Measurements from ENCODE around the gene ACAP1. TPM values are rescaled to one million over a fixed set of nuclear protein-coding genes. Genes with fewer than 3 reads are reported as not detected.

Gene ACAP1
- total RNA-seq, 2 donors from 2014 or later = 690 to 708 TPM

DNA sequence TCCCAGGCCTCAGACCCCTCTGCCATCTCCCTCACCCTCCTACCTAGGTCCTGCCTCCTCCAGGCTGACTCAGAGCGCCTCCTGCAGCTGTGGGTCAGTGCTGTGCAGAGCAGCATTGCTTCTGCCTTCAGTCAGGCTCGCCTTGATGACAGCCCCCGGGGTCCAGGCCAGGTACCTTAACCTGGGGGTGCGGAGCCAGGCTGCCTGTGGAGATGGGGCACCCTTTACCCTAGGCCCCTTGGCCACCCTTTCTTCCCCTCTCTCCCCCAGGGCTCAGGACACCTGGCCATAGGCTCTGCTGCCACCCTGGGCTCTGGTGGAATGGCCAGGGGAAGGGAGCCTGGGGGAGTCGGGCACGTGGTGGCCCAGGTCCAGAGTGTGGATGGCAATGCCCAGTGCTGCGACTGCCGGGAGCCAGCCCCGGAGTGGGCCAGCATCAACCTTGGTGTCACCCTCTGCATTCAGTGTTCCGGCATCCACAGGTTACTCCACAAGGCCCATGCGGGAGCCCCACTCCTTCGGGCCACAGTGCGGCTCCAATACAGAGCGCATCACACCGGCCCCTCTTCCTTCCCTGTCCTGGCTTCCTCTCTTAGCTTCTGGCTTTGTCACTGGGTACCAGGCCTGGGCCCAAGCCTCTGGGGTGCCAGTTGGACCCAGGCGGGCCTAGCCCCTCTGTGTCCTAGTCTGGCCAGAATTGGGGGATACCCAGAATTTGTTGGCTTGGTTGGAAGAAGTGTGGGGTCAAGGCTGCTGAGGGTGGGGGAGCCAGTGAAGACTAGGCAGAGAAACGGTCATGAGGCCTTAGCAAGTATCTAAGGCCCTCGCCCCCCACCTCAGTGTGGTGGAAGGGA lies 10.7 kb downstream of the ACAP1 start:
- Mint-ChIP-seq H3K9me3 (no peaks in the 10 kb centered on the region), H3K27me3 (ENCODE audit: low read depth) (no peaks in the 10 kb centered on the region), H3K4me1 (ENCODE audit: low read depth) (peaks cover 28% of the 10 kb centered on the region), H3K4me3 (no peak overlapping the region), H3K27ac (no peak overlapping the region), H3K36me3 (ENCODE audit: insufficient read depth in 2 of 2) (peaks cover 3 to 12% of the 10 kb centered on the region in 2 donors)
- DNase-seq (no peak), ATAC-seq (replicated peaks in 1 of 2) (no peak)

GRCh38 chr17:7347630-7348477 lies 11.5 kb downstream of the ACAP1 start:
- H3K9me3 Mint-ChIP-seq = no peaks in the 10 kb centered on the region
- peaks cover 4 to 12% of the 10 kb centered on the region in 2 donors for H3K36me3 Mint-ChIP-seq (ENCODE audit: insufficient read depth in 2 of 2)
- ATAC-seq (replicated peaks in 1 of 2) (no peak), DNase-seq (no peak)
- H3K27me3 Mint-ChIP-seq (ENCODE audit: low read depth) = no peaks in the 10 kb centered on the region
- H3K4me1 Mint-ChIP-seq (ENCODE audit: low read depth) = peaks cover 34% of the 10 kb centered on the region
- peak overlapping the region; percentile 44 for H3K27ac Mint-ChIP-seq
- no peak overlapping the region for H3K4me3 Mint-ChIP-seq

DNA sequence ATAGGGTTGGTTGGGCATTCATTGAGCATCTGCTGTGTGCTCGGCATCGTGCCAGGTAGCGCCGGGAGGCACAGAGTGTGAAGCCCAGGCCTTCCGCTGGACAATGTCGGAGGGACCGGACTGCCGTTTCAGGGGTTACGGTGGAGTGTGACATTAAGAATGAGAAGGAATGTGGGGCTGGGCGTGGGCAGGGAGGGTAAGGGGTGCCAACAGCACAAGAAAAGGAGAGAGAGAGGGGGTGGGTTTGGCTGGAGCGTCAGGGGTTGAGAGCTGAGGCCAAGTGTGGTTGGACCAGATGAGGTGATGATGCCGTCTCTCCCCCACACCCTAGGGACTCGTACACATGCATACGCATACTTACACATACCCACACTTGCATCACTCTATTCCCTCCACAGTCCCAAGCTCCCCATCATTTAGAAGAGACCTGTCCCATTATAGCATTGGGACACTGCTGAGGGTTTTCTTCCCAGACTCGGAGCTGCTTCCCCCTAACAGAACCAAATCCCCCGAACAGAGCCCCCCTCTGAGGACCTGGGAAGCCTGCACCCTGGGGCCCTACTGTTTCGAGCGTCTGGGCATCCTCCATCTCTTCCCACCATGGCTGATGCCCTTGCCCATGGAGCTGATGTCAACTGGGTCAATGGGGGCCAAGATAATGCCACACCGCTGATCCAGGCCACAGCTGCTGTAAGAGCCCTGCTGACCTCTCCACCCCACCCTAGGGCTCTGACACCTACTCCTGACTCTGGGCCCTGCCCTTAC lies 12.3 kb downstream of the ACAP1 start:
- H3K36me3 Mint-ChIP-seq (ENCODE audit: insufficient read depth in 2 of 2) = peaks cover 4 to 11% of the 10 kb centered on the region in 2 donors
- no peak overlapping the region for H3K27ac Mint-ChIP-seq
- no peaks in the 10 kb centered on the region for H3K27me3 Mint-ChIP-seq (ENCODE audit: low read depth)
- DNase-seq (no peak), ATAC-seq (replicated peaks in 1 of 2) (no peak)
- peak overlapping the region in 1 of 2 donors; percentile 15 for H3K4me3 Mint-ChIP-seq
- H3K9me3 Mint-ChIP-seq = no peaks in the 10 kb centered on the region
- peaks cover 37% of the 10 kb centered on the region for H3K4me1 Mint-ChIP-seq (ENCODE audit: low read depth)

DNA sequence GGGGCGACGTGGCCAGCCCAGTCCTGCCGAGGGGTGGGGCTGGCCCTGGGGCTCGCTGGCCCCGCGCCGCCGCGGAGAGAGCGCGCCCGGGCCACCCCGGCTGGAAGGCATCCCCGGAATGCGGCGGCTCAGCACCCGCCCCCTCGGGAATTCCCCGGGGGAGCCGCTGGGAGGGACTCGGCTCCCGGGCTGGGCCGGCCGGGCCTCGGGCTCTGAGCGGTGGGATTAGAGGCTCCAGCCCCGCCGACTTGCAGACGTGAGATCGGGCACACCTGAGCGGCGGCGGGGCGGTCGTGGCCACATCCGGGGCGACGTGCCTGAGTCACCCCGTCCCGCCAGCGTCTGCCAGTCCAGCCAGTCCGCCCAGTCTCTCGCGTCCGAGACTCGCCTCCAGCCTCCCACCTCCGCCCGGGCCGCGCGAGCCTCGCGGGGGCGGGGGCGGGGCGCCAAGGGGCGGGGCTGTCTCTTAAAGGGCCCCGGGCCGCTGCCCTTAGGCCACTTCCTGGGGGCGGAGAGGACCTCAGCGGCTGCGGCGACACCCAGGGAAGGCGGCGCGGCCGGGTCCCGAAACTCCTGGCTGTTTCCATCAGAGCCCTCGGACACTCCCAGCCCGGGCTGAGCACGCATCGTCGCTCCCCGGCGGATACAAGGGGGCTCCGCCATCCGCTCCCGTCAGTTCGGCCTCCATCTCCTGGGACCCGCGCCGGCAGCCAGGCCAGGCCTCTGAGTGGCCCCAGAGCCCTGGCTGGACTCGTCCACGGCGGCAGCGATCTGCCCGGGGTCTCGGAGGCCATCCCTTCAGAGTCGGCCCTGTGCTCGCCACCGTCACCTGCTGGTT lies 15.6 kb downstream of the ACAP1 start, which contains the start of gene KCTD11:
Gene KCTD11, plus strand, starts transcription at position 498 of the 838 bp plus-strand sequence.
- DNase-seq (peak; percentile 88), ATAC-seq (replicated peaks in 1 of 2) (peak; percentile 73 to 78)
- Mint-ChIP-seq H3K4me1 (ENCODE audit: low read depth) (peaks cover 53% of the 10 kb centered on the region), H3K4me3 (peak within 1 kb of the TSS; percentile 84 to 93), H3K9me3 (no peaks in the 10 kb centered on the region), H3K27me3 (ENCODE audit: low read depth) (peaks cover 4% of the 10 kb centered on the region), H3K27ac (peak within 1 kb of the TSS; percentile 94), H3K36me3 (ENCODE audit: insufficient read depth in 2 of 2) (peaks cover 4 to 5% of the 10 kb centered on the region in 2 donors)

DNA sequence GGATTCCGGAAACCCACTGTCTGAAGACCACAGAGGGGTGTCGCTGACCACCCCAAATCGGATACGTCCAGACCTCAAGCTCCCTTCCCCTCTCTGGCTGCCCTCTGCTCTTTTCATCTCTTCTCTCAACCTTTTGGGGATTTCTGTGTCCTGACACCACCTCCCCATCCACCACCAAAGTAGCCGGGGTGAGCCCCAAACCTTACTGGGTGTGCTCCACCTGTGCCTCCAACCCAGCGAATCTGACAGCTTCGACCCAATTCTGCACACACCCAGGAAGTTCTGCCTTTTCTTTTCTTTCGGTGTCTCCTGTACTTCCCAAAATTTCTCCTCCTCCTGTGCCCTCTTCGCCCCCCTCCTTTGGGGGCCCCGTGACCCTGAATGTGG lies 16.2 kb downstream of the ACAP1 start:
- DNase-seq = no peak
- Mint-ChIP-seq H3K27me3 (ENCODE audit: low read depth) (peaks cover 6% of the 10 kb centered on the region), H3K4me3 (peak overlapping the region; percentile 84 to 93), H3K9me3 (no peaks in the 10 kb centered on the region), H3K4me1 (ENCODE audit: low read depth) (peaks cover 53% of the 10 kb centered on the region), H3K36me3 (ENCODE audit: insufficient read depth in 2 of 2) (peaks cover 4 to 5% of the 10 kb centered on the region in 2 donors), H3K27ac (peak overlapping the region; percentile 94)
- ATAC-seq (replicated peaks in 1 of 2) = no peak

GRCh38 chr17:7352910-7353635 lies 16.7 kb downstream of the ACAP1 start:
- no peak for DNase-seq
- peak overlapping the region; percentile 84 to 93 for H3K4me3 Mint-ChIP-seq
- no peaks in the 10 kb centered on the region for H3K9me3 Mint-ChIP-seq
- H3K27me3 Mint-ChIP-seq (ENCODE audit: low read depth) = peaks cover 6% of the 10 kb centered on the region
- peaks cover 53% of the 10 kb centered on the region for H3K4me1 Mint-ChIP-seq (ENCODE audit: low read depth)
- peak overlapping the region; percentile 94 for H3K27ac Mint-ChIP-seq
- ATAC-seq (replicated peaks in 1 of 2) = no peak
- peaks cover 4 to 5% of the 10 kb centered on the region in 2 donors for H3K36me3 Mint-ChIP-seq (ENCODE audit: insufficient read depth in 2 of 2)

DNA sequence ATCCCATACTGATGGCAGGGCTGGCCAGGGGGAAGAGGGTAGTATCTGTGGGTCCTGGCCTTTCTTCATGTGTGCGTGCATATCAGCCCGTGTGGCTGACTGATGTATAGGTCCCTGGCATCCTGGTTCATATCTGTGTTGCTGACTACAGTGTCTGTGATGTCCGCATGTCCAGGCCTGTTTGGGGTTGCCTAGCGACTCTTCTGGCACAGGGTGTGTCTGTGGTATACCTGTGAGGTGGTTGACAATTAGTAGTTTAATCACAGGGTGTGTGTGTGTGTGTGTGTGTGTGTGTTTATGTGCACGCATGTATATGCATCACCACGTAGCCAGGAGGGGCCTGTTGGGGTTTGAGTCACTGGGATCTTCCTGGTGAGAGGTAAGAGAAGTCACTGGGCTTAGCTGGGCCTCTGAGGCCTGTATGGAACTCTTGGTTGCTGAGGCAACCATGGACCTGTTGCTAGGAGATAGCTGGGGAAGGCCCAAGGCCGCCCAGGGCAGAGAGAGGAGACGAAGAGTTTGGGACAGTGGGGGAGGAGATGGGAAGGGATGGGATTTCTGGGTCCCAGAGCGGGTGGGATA lies 18.0 kb downstream of the ACAP1 start:
- Mint-ChIP-seq H3K36me3 (ENCODE audit: insufficient read depth in 2 of 2) (peaks cover 2 to 4% of the 10 kb centered on the region in 2 donors), H3K4me1 (ENCODE audit: low read depth) (peaks cover 44% of the 10 kb centered on the region), H3K27ac (peak overlapping the region; percentile 70), H3K27me3 (ENCODE audit: low read depth) (peaks cover 6% of the 10 kb centered on the region), H3K9me3 (no peaks in the 10 kb centered on the region), H3K4me3 (peak overlapping the region; percentile 29 to 70)
- ATAC-seq (replicated peaks in 1 of 2) = peak; percentile 18 to 35
- DNase-seq = peak; percentile 42 to 50

DNA sequence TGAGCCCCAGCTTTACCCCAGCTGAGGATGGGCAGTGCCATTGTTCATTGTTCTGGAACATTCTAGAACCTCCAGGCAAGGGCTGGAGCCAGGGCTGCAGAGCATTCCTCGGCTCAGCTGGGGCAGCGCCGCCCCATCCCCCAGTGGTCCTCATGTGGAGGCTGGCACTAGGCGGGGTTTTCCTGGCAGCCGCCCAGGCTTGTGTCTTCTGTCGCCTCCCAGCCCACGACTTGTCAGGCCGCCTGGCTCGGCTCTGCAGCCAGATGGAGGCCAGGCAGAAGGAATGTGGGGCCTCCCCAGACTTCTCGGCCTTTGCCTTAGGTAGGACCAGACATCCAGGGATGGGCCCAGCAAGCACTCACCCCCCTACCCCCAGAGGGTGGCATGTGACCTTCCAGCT lies 18.7 kb downstream of the ACAP1 start, which contains the start of gene TMEM95:
Gene TMEM95, plus strand, starts transcription at position 104 of the 400 bp plus-strand sequence. Its CDS starts 49 bp downstream, at position 153.
- peaks cover 37% of the 10 kb centered on the region for H3K4me1 Mint-ChIP-seq (ENCODE audit: low read depth)
- ATAC-seq (replicated peaks in 1 of 2) = no peak
- H3K4me3 Mint-ChIP-seq = peak within 1 kb of the TSS; percentile 29 to 70

DNA sequence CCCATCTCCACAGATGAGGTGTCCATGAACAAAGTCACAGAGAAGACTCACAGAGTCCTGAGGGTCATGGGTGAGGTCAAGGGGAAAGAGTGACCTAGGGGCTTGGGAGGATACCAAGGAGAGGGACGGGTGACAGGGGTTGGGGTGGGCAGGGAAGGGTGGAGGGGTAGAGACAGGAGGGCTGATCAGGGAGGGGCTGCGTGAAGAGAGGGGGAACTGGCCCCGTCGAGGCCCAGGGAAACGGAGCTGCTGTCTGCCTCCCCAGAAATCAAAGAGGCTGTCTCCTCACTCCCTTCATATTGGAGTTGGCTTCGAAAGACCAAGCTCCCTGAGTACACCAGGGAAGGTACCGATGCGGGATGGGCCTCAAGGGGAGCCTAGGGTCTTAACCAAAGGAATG lies 19.2 kb downstream of the ACAP1 start:
- no peak for DNase-seq
- ATAC-seq (replicated peaks in 1 of 2) = no peak
- Mint-ChIP-seq H3K27ac (no peak overlapping the region), H3K9me3 (no peaks in the 10 kb centered on the region), H3K27me3 (ENCODE audit: low read depth) (peaks cover 6% of the 10 kb centered on the region), H3K4me3 (peak overlapping the region in 1 of 2 donors; percentile 27), H3K36me3 (ENCODE audit: insufficient read depth in 2 of 2) (peaks cover 2 to 4% of the 10 kb centered on the region in 2 donors), H3K4me1 (ENCODE audit: low read depth) (peaks cover 37% of the 10 kb centered on the region)

More for the DNA sequence above, 18.7 kb downstream of the ACAP1 start, which contains the start of gene TMEM95:
- no peak for DNase-seq
- Mint-ChIP-seq H3K27me3 (ENCODE audit: low read depth) (peaks cover 6% of the 10 kb centered on the region), H3K36me3 (ENCODE audit: insufficient read depth in 2 of 2) (peaks cover 2 to 4% of the 10 kb centered on the region in 2 donors), H3K9me3 (no peaks in the 10 kb centered on the region), H3K27ac (peak within 1 kb of the TSS; percentile 70)

DNA sequence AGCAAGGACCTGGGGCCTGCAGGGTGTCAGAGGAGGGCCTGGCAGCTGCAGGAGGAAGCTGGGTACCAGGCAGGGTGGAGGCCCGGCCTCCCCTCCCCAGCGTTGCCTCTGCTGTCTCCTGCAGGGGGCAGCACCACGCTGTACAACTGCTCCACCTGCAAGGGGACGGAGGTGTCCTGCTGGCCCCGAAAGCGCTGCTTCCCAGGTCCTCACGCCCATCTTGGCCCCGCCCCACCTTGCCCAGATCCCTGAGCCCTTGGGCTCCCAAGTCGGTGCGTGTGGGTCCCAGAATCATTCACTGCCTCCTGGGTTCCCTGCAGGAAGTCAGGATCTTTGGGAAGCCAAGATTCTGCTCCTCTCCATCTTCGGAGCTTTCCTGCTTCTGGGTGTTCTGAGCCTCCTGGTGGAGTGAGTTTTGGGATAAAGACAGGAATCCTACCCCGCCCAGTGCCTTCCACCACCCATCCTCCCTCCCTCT lies 19.8 kb downstream of the ACAP1 start:
- Mint-ChIP-seq H3K4me3 (no peak overlapping the region), H3K36me3 (ENCODE audit: insufficient read depth in 2 of 2) (peaks cover 2 to 4% of the 10 kb centered on the region in 2 donors), H3K4me1 (ENCODE audit: low read depth) (peaks cover 34% of the 10 kb centered on the region), H3K27me3 (ENCODE audit: low read depth) (peaks cover 6% of the 10 kb centered on the region), H3K9me3 (no peaks in the 10 kb centered on the region), H3K27ac (no peak overlapping the region)
- ATAC-seq (replicated peaks in 1 of 2) (peak; percentile 66 to 70), DNase-seq (peak; percentile 91)

DNA sequence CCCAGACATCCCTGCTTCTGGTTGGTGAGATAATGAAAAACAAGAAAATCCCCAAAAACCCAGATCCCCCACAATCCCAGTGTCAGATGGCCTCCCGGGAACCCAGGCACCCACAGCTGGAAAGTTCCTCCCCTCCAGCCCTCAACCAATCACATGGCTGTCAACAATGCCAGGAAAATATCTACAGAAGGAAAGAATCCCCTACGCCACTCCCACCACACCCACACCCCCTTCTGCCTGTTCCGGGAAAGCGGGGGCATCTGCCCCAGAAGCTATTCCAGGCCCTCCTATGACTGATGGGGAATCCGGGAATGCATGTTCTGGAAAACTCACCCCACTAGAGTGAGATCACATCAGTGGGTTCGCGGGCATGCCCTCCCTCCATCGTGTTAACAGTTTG lies 20.4 kb downstream of the ACAP1 start:
- ATAC-seq (replicated peaks in 1 of 2) = no peak
- Mint-ChIP-seq H3K36me3 (ENCODE audit: insufficient read depth in 2 of 2) (peaks cover 0 to 2% of the 10 kb centered on the region in 2 donors), H3K9me3 (no peaks in the 10 kb centered on the region), H3K4me1 (ENCODE audit: low read depth) (peaks cover 30% of the 10 kb centered on the region), H3K27ac (no peak overlapping the region), H3K27me3 (ENCODE audit: low read depth) (peaks cover 11% of the 10 kb centered on the region), H3K4me3 (no peak overlapping the region)
- DNase-seq = no peak

Measured in activated T-cell treated with anti-CD3 and anti-CD28 coated beads, Interleukin-2, amount 50 U/mL, for 72 hours (primary cell).